Measurements from ENCODE around the gene AP1S1.
"Not testable (repeated sequence)": the region's sequence is repeated elsewhere in the genome, so short reads cannot be mapped to it uniquely, and the experiment has no call there.

The AP1S1 gene

GRCh38 chr7:101202603-101202918 lies 48.3 kb downstream of the AP1S1 start:
- FAIRE-seq: no peak

GRCh38 chr7:101203740-101204738 lies 49.8 kb downstream of the AP1S1 start:
- FAIRE-seq: not testable (repeated sequence)

GRCh38 chr7:101205901-101206664 lies 51.8 kb downstream of the AP1S1 start:
- FAIRE-seq: no peak

GRCh38 chr7:101206665-101207042 lies 52.4 kb downstream of the AP1S1 start:
- FAIRE-seq: no peak

- no peak for FAIRE-seq
Observed at GRCh38 chr7:101207459-101207858, 53.2 kb downstream of the AP1S1 start.

GRCh38 chr7:101208794-101209193 lies 54.5 kb downstream of the AP1S1 start:
- no peak for FAIRE-seq

- FAIRE-seq: no peak
Observed at GRCh38 chr7:101210143-101210542, 55.9 kb downstream of the AP1S1 start.
